ENCODE data around the gene FUCA1.

DNA sequence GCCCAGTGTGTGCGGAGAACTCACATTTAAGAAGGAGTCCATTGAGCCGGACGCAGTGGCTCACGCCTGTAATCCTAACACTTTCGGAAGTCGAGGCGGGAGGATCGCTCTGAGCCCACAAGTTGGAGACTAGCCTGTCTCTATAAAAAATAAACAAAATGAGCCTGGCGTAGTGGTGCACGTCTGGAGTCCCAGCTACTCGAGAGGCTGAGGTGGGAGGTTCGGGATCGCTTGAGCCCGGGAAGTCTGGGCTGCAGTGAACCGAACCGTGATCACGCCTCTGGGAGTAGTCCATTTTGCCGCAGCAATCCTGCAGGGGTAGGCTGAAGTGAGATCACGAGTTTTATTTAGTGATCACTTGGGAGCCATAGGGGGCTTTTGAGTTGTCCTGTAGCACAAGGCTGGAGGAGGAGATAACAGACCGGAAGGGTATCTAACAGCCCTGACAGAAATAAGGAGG, 497 bp upstream of the FUCA1 start:
- no peak for TF ChIP-seq EZH2phosphoT487 (IDR thresholded peaks at IDR 0.05; ENCODE audit: insufficient read depth, low read depth)
- TF ChIP-seq EZH2 (IDR thresholded peaks at IDR 0.05; ENCODE audit: insufficient read depth, poor library complexity, severe bottlenecking): no peak
